ENCODE data around the gene CLK3.

- TF ChIP-seq POLR2A (IDR thresholded peaks at IDR 0.05; ENCODE audit: low read depth, low read length) (no peak), POLR2AphosphoS5 (IDR thresholded peaks at IDR 0.05; ENCODE audit: low read depth, low read length) (no peak)
These were observed 44.4 kb upstream of the CLK3 start for GRCh38 chr15:74571191-74571590.
